ENCODE measurements around the gene PRDM10. TPM values are rescaled to one million over a fixed set of nuclear protein-coding genes. Genes with fewer than 3 reads are reported as not detected.

Gene PRDM10, protein sequence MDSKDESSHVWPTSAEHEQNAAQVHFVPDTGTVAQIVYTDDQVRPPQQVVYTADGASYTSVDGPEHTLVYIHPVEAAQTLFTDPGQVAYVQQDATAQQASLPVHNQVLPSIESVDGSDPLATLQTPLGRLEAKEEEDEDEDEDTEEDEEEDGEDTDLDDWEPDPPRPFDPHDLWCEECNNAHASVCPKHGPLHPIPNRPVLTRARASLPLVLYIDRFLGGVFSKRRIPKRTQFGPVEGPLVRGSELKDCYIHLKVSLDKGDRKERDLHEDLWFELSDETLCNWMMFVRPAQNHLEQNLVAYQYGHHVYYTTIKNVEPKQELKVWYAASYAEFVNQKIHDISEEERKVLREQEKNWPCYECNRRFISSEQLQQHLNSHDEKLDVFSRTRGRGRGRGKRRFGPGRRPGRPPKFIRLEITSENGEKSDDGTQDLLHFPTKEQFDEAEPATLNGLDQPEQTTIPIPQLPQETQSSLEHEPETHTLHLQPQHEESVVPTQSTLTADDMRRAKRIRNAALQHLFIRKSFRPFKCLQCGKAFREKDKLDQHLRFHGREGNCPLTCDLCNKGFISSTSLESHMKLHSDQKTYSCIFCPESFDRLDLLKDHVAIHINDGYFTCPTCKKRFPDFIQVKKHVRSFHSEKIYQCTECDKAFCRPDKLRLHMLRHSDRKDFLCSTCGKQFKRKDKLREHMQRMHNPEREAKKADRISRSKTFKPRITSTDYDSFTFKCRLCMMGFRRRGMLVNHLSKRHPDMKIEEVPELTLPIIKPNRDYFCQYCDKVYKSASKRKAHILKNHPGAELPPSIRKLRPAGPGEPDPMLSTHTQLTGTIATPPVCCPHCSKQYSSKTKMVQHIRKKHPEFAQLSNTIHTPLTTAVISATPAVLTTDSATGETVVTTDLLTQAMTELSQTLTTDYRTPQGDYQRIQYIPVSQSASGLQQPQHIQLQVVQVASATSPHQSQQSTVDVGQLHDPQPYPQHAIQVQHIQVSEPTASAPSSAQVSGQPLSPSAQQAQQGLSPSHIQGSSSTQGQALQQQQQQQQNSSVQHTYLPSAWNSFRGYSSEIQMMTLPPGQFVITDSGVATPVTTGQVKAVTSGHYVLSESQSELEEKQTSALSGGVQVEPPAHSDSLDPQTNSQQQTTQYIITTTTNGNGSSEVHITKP
- 3.0 and 5.6 TPM in 2 replicates for total RNA-seq (2014; rRNA removed; shearing (Covaris generic))

- in situ Hi-C loops (cut with HindIII; ENCODE audit: low sequenced_read_pairs): no loop called here
- DNase-seq (ENCODE audit: low spot score): peak; percentile 95
Measured at GRCh38 chr11:130002352-130002845, at the start of gene PRDM10. TSS of gene PRDM10 (minus strand) at chr11:130002835. CDS start at chr11:129960964, 41,871 bp downstream.

DNA sequence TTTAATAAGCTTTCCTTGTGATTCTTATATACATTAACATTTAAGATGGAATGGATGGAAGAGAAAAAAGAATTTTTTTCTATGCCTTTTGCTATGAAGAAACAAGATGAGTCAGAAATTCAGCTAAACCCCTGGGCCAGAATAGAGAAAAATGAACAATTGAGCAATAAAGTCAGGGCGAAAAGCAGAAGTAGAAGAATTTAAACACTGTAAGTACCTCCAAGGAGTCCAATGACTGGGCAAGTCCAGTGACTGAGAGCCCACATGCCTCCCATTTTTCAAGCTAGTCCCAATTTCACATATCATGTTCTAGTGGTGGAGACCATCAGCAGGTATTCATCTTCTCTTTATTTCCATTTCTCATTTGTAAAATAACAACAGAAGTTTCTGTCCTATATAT is 48.4 kb upstream of the PRDM10 start:
- in situ Hi-C loops (cut with HindIII; ENCODE audit: low sequenced_read_pairs): no loop called here
- no peak for DNase-seq (ENCODE audit: low spot score)

DNA sequence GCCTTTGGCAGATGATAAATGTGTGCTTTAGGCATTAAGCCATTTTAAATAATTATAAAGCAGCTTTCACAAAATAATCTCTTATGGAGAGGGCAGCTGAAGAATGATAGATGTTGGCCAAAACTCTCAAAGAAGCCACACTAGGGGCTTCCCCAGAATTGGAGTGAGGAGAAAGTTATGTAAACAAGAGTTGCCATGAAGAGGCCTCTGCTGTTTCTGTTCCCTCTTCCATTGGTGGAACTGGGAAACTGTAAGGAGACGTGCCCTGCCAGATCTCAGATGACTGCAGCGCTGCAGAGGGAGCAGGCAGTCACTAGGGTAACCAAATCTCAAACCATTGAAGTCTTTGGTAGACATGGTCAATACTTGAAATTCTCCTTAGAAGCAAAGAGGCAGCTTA is 47.6 kb upstream of the PRDM10 start:
- in situ Hi-C loops (cut with HindIII; ENCODE audit: low sequenced_read_pairs): no loop called here
- DNase-seq (ENCODE audit: low spot score): no peak

DNA sequence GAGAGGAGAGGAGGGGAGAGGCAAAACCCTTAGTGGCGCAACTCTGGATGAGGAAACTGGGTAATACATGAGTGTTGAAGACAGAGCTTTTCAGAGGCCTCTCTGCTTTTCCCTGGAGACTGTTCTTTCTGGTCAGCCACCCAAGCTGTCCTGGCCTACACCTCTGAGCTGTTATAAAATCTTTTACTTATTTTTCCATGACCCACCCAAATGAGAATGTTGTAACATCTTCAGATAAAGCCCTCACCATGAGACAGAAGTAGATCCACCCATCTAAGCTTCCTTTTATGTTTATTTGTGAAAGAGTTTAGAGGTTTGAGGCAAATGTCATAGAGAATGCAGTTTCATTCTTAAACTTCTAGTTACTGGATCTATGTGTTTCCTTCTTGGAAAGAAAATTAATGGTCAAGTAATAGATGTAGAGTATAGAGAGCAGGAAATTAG is 46.7 kb upstream of the PRDM10 start:
- DNase-seq (ENCODE audit: low spot score): no peak
- in situ Hi-C loops (cut with HindIII; ENCODE audit: low sequenced_read_pairs): no loop called here

DNA sequence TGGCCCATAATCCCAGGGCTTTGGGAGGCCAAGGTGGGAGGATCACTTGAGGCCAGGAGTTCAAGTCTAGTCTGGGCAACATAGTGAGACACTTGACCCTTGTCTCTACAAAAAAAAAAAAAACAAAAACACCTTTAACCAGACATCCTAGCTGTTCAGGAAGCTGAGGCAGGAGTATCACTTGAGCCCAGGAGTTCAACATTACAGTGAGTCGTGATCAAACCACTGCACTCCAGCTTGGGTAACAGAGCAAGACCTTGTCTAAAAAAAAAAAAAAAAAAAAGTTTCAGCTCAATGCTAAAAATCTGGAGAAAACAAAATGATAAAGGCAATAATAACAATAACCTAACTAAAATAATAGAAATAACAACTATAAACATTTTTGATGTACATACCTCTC is 44.5 kb upstream of the PRDM10 start:
- no peak for DNase-seq (ENCODE audit: low spot score)
- in situ Hi-C loops (cut with HindIII; ENCODE audit: low sequenced_read_pairs): no loop called here

DNA sequence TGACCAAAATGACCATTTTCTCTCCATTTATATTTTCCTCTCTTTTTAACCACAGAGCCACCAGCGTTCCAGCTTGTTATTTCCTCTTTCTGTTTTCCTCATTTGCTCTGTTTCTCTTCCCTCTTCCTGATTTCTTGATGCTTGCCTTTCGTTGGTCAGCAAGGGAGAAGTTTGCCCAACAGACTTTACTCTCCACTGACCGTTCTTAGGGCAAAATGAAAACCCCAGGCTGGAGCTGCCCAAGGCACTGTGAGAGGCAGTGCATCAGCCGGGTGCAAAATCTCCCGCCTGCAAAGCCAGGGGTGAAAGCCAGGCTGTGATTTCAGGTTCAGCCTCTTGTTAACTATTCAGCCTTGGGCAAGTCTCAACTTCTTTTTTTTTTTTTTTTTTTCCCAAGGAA is 40.9 kb upstream of the PRDM10 start:
- in situ Hi-C loops (cut with HindIII; ENCODE audit: low sequenced_read_pairs): no loop called here
- DNase-seq (ENCODE audit: low spot score): no peak

DNA sequence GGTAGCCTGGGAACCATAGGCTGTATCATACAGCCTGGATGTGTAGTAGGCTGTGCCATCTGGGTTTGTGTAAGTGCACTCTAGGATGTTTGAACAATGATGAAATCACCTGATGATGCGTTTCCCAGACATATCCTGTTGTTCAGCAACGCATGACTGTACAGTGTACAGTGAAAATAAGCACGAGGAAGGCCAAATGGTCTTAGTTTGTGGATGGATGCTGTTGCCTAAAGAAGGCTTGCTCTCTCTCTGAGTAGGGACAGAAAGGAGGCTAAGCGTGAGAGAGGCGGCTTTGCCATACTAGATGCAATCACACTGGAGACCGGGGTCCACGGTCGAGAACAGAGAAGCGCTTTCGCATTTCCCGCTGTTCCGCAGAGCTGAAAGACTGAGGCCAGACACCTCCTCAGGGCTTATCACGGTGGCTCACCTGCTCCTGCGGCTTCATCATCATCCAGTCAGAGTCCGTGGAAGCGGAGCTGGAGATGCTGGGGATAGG is 39.5 kb upstream of the PRDM10 start:
- no peak for DNase-seq (ENCODE audit: low spot score)
- in situ Hi-C loops (cut with HindIII; ENCODE audit: low sequenced_read_pairs): no loop called here

- no peak for DNase-seq (ENCODE audit: low spot score)
- in situ Hi-C loops (cut with HindIII; ENCODE audit: low sequenced_read_pairs): no loop called here
Measured at GRCh38 chr11:130040281-130040940, 37.8 kb upstream of the PRDM10 start.

- in situ Hi-C loops (cut with HindIII; ENCODE audit: low sequenced_read_pairs): no loop called here
Measured at GRCh38 chr11:130037881-130038585, 35.4 kb upstream of the PRDM10 start.

DNA sequence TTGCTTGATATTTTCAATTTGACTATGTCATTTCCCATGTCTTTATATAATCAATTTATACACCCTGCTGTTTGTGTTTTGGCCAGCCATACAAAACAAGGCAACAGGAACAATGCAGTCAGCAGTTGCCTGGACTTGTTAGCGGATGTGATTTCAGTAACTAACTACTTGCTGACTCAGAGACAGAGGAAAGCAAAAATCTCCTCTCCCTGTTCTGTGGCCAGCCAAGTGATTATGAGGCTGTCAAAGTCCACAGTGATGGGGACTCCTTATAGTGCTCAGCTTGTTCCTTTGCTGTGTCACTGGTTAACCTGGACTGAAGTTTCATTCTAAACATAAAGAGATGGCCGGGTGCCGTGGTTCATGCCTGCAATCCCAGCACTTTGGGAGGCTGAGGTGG is 34.4 kb upstream of the PRDM10 start:
- in situ Hi-C loops (cut with HindIII; ENCODE audit: low sequenced_read_pairs): no loop called here
- no peak for DNase-seq (ENCODE audit: low spot score)

More at GRCh38 chr11:130037881-130038585, 35.4 kb upstream of the PRDM10 start:
- no peak for DNase-seq (ENCODE audit: low spot score)

DNA sequence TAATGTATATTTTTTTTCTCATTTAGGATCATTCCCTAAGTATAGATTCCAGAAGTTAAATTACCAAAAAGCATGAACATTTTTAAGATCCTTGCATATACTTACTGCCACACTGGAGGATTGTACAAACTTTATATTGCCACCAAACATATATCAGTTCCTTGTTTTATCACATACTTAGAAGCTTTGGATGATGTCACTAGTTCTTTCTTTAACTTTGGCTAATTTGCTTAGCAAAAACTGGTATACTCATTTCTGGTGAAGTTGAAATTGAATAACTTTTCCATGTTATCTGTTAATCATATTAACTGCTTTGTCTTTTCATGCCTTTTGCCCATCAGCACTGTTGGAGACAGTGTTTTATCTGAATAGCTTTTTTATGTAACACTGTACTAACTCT is 31.6 kb upstream of the PRDM10 start:
- no peak for DNase-seq (ENCODE audit: low spot score)
- in situ Hi-C loops (cut with HindIII; ENCODE audit: low sequenced_read_pairs): no loop called here

DNA sequence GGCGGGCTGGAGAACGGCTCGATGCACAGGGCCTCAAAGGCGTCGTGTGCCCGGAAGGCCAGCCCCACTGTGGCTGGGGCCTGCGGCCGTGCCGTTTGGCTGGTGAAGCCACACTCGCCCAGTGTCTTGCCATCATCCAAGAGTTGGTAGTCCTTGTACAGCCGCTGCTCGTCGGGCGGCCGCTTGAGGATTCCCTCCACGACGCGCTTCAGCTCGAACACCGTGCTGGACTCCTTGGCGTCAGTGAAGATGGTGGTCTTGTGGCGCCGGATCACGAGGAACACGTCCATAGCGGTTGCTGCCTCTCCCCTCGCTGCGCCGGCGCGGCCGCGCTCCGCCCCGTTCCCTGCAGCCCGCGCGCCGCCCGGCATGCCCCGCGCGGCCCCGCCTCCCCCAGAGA is 30.3 kb upstream of the PRDM10 start:
- in situ Hi-C loops (cut with HindIII; ENCODE audit: low sequenced_read_pairs): no loop called here

GRCh38 chr11:130031945-130032344 is 29.3 kb upstream of the PRDM10 start:
- in situ Hi-C loops (cut with HindIII; ENCODE audit: low sequenced_read_pairs): no loop called here

More for the DNA sequence above, 30.3 kb upstream of the PRDM10 start:
- DNase-seq (ENCODE audit: low spot score): no peak

GRCh38 chr11:130031056-130031455 is 28.4 kb upstream of the PRDM10 start:
- no peak for DNase-seq (ENCODE audit: low spot score)
- in situ Hi-C loops (cut with HindIII; ENCODE audit: low sequenced_read_pairs): no loop called here

More at GRCh38 chr11:130031945-130032344, 29.3 kb upstream of the PRDM10 start:
- no peak for DNase-seq (ENCODE audit: low spot score)

DNA sequence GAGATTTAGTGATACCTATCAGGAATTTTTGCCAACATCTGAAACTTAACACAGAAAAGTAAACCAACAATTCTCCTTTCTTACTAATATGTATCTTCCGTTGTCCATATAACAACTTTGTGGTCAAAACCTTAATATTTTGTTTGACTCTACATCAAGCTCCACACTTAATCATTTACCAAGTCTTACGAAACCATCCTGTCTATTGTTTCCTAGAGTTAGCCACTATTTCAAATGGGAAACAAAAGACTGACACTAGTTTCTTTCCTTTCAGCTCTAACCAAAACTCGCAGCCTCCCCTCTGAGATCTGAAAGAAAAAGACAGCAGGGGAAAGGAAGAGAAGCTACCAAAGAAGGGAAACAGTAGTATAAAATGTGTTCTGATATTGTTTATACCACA is 26.5 kb upstream of the PRDM10 start:
- no peak for DNase-seq (ENCODE audit: low spot score)
- in situ Hi-C loops (cut with HindIII; ENCODE audit: low sequenced_read_pairs): no loop called here

DNA sequence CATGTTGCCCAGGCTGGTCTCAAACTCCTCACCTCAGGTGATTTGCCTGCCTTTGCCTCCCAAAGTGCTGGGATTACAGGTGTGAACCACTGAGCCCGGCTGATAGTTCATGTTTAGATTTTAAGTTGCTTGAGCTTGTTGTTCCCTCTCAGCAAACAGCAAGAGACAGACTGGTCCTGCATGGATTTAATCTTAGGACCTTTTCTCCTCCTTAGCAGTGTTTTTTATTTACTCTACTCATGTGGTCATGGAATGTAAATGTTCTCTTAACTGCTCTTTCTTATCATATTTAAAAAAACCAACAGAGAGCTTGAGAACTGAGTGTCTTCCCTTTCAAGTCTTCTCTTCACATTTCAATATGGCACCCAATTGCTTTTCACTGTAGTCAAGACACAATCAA is 22.7 kb upstream of the PRDM10 start:
- in situ Hi-C loops (cut with HindIII; ENCODE audit: low sequenced_read_pairs): no loop called here
- no peak for DNase-seq (ENCODE audit: low spot score)

DNA sequence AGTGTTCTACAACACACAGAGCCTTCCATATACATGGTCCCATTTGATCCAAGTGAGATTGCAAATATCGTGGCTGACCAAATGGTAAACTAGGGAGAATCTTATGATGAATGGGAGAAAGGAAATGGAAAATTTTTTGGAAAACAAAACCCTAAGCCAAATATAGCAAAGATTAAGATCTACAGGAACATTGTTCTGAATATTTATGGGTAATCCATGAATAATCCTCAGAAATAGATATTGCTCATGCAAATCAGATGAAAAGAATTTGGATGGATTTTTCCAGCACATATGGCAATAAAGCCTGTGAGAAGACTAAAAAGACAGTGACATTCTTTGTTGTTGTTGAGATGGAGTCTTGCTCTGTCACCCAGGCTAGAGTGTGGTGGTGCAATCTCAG is 21.7 kb upstream of the PRDM10 start:
- no peak for DNase-seq (ENCODE audit: low spot score)
- in situ Hi-C loops (cut with HindIII; ENCODE audit: low sequenced_read_pairs): no loop called here

DNA sequence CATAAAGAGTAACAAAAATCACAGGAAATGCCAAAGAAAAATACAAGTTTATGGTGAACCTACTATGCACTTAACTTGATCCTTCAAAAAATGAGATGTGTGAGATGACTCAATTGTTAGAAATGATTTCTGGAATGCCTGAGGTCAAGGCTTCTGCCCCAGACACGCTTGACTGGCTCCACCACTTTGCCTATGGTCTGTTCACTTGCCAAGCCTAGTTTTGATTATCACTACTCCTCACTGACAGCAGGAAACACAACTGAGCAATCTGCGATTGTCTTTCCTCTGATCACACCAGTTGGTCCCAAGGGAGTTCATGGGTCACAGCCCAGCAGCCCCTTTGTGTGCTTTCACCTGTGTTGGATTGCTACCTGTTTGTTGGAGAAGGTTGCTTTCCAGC is 20.6 kb upstream of the PRDM10 start:
- no peak for DNase-seq (ENCODE audit: low spot score)

More for the DNA sequence above, 20.6 kb upstream of the PRDM10 start:
- in situ Hi-C loops (cut with HindIII; ENCODE audit: low sequenced_read_pairs): no loop called here

All from G401 (cell line).